ENCODE results near the gene ECI2.

DNA sequence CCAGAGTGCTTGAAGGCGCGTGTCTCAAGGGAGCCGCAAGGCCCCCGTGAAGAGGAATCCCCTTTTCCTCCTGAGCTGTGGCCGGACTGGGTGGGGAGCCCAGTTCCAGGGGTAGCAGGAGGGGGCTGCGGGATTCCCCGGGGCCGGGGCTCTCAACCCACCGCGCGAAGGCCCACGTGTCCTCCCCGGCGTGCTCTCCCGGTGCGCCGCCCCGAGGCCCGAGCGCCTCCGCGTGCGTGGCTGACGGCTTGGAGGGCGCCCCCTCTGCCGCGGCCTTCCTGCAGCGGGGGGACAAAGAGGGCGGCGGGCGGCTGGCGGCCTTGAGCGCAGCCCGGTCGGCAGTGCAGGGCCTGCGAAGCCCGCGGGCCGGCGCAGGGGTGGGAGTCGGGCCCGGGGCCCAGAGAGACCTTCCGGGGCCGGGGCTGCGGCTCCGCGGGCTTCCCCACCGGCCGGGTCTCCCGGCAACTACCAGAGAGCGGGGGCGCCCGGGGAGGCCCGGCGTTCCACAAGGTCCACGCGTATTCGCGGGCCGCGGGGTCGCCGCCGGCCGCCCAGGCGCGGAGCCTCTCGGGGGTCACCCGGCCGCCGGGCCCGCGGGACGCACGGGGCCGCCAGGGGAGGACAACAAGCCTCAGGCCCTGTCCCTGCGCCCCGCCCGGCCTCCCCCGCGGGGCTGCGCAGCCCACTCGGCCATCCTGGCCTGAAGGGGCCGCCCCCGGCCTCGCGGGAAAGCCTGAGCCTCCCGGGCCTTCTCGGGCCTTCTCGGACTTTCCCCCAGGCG lies 56.5 kb downstream of the ECI2 start, which contains the start of gene FAM217A:
- TF ChIP-seq PBX3 (CRISPR knock-in tag; IDR thresholded peaks at IDR 0.05) (no peak), PATZ1 (tag by site-specific recombination; IDR thresholded peaks at IDR 0.05) (no peak)
- TF ChIP-seq, protein P1, sequence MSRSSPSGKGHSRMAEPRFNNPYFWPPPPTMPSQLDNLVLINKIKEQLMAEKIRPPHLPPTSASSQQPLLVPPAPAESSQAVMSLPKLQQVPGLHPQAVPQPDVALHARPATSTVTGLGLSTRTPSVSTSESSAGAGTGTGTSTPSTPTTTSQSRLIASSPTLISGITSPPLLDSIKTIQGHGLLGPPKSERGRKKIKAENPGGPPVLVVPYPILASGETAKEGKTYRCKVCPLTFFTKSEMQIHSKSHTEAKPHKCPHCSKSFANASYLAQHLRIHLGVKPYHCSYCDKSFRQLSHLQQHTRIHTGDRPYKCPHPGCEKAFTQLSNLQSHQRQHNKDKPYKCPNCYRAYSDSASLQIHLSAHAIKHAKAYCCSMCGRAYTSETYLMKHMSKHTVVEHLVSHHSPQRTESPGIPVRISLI (tag by site-specific recombination; IDR thresholded peaks at IDR 0.05) = no peak
- TF ChIP-seq, protein P2, sequence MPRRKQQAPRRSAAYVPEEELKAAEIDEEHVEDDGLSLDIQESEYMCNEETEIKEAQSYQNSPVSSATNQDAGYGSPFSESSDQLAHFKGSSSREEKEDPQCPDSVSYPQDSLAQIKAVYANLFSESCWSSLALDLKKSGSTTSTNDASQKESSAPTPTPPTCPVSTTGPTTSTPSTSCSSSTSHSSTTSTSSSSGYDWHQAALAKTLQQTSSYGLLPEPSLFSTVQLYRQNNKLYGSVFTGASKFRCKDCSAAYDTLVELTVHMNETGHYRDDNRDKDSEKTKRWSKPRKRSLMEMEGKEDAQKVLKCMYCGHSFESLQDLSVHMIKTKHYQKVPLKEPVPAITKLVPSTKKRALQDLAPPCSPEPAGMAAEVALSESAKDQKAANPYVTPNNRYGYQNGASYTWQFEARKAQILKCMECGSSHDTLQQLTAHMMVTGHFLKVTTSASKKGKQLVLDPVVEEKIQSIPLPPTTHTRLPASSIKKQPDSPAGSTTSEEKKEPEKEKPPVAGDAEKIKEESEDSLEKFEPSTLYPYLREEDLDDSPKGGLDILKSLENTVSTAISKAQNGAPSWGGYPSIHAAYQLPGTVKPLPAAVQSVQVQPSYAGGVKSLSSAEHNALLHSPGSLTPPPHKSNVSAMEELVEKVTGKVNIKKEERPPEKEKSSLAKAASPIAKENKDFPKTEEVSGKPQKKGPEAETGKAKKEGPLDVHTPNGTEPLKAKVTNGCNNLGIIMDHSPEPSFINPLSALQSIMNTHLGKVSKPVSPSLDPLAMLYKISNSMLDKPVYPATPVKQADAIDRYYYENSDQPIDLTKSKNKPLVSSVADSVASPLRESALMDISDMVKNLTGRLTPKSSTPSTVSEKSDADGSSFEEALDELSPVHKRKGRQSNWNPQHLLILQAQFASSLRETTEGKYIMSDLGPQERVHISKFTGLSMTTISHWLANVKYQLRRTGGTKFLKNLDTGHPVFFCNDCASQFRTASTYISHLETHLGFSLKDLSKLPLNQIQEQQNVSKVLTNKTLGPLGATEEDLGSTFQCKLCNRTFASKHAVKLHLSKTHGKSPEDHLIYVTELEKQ (tag by site-specific recombination; IDR thresholded peaks at IDR 0.05; ENCODE audit: borderline replicate concordance) = no peak
- TF ChIP-seq, protein P3, sequence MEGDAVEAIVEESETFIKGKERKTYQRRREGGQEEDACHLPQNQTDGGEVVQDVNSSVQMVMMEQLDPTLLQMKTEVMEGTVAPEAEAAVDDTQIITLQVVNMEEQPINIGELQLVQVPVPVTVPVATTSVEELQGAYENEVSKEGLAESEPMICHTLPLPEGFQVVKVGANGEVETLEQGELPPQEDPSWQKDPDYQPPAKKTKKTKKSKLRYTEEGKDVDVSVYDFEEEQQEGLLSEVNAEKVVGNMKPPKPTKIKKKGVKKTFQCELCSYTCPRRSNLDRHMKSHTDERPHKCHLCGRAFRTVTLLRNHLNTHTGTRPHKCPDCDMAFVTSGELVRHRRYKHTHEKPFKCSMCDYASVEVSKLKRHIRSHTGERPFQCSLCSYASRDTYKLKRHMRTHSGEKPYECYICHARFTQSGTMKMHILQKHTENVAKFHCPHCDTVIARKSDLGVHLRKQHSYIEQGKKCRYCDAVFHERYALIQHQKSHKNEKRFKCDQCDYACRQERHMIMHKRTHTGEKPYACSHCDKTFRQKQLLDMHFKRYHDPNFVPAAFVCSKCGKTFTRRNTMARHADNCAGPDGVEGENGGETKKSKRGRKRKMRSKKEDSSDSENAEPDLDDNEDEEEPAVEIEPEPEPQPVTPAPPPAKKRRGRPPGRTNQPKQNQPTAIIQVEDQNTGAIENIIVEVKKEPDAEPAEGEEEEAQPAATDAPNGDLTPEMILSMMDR (tag by site-specific recombination; IDR thresholded peaks at IDR 0.05) = no peak
